Inflammatory macrophage treated with lipopolysaccharide for 1 hour (primary cell): ENCODE data around the gene AGK.
"Not testable (repeated sequence)": the region's sequence is repeated elsewhere in the genome, so short reads cannot be mapped to it uniquely, and the experiment has no call there.

ENCODE experiments used
- DNase-seq, 2 donors: peaks; one replicate each; pipeline ENCODE4 v3.0.0-alpha.2; 2020 to 2022

AGK gene

GRCh38 chr7:141587304-141587703, 36.1 kb downstream of the AGK start:
- DNase-seq: no peak

GRCh38 chr7:141588912-141589311, 37.7 kb downstream of the AGK start:
- no peak for DNase-seq

- DNase-seq: no peak
Measured at GRCh38 chr7:141590071-141590470, 38.9 kb downstream of the AGK start.

- no peak for DNase-seq
Measured at GRCh38 chr7:141590666-141591065, 39.5 kb downstream of the AGK start.

- no peak for DNase-seq
Measured at GRCh38 chr7:141593134-141593533, 41.9 kb downstream of the AGK start.

GRCh38 chr7:141597966-141598365, 46.8 kb downstream of the AGK start:
- DNase-seq: no peak

- no peak for DNase-seq
Measured at GRCh38 chr7:141598408-141598807, 47.2 kb downstream of the AGK start.

GRCh38 chr7:141600168-141601006, 49.2 kb downstream of the AGK start:
- DNase-seq: no peak

GRCh38 chr7:141609576-141609975, 58.4 kb downstream of the AGK start:
- DNase-seq: no peak

- no peak for DNase-seq
Measured at GRCh38 chr7:141610671-141611070, 59.5 kb downstream of the AGK start.

- no peak for DNase-seq
Measured at GRCh38 chr7:141612861-141613260, 61.7 kb downstream of the AGK start.

- no peak for DNase-seq
Measured at GRCh38 chr7:141617280-141617679, 66.1 kb downstream of the AGK start.

GRCh38 chr7:141619745-141620144, 68.5 kb downstream of the AGK start:
- DNase-seq: no peak

GRCh38 chr7:141624763-141625162, 73.6 kb downstream of the AGK start:
- no peak for DNase-seq

GRCh38 chr7:141630621-141631020, 79.4 kb downstream of the AGK start:
- DNase-seq: no peak

- DNase-seq: no peak
Measured at GRCh38 chr7:141631525-141631924, 80.3 kb downstream of the AGK start.

GRCh38 chr7:141634065-141634464, 82.9 kb downstream of the AGK start:
- DNase-seq: no peak

GRCh38 chr7:141636053-141636452, 84.8 kb downstream of the AGK start:
- no peak for DNase-seq

GRCh38 chr7:141640239-141640840, 89.1 kb downstream of the AGK start:
- no peak for DNase-seq

GRCh38 chr7:141641876-141642275, 90.7 kb downstream of the AGK start:
- no peak for DNase-seq

GRCh38 chr7:141645188-141645587, 94.0 kb downstream of the AGK start:
- no peak for DNase-seq

GRCh38 chr7:141646826-141647480, 95.7 kb downstream of the AGK start:
- no peak for DNase-seq

- DNase-seq: not testable (repeated sequence)
Measured at GRCh38 chr7:141647701-141648100, 96.5 kb downstream of the AGK start.
